Keratinocyte (primary cell): ENCODE data around the gene TNP2. TPM values are rescaled to one million over a fixed set of nuclear protein-coding genes. Genes with fewer than 3 reads are reported as not detected.

Source experiments
- DNase-seq: peaks from one replicate; pipeline ENCODE4 v3.0.0-alpha.2; 2011; ENCODE audit warnings: low read depth, missing footprints, low spot score
- FAIRE-seq: peaks from 2 replicates; lab custom pipeline; 2011; peaks lifted over from hg19 to GRCh38; lab: Jason Lieb, UNC
- H2AFZ ChIP-seq: 2 replicates; pipeline ENCODE4 v1.6.0; 2012; ENCODE audit warnings: low read length, control low read depth, inconsistent platforms; ENCODE audit not compliant: control insufficient read depth
- H3K27ac ChIP-seq: 2 replicates; pipeline ENCODE4 v1.5.1; 2011; ENCODE audit warnings: low read length; ENCODE audit not compliant: control insufficient read depth, insufficient read depth
- H3K27me3 ChIP-seq: 3 replicates; pipeline ENCODE4 v1.6.0; 2011; ENCODE audit warnings: low read length; ENCODE audit not compliant: control insufficient read depth, insufficient read depth; ENCODE audit errors: extremely low read depth
- H3K36me3 ChIP-seq, 2 experiments: 2 replicates in 1 of 2; 3 replicates in 1 of 2; pipeline ENCODE4 v1.5.1; 2011; ENCODE audit warnings: low read length in 2 of 2, mild to moderate bottlenecking in 1 of 2; ENCODE audit not compliant: control insufficient read depth in 2 of 2, insufficient read depth in 2 of 2; ENCODE audit errors: extremely low read depth in 1 of 2
- H3K4me1 ChIP-seq: 3 replicates; pipeline ENCODE4 v1.5.1; 2011; ENCODE audit warnings: low read length; ENCODE audit not compliant: control insufficient read depth, insufficient read depth; ENCODE audit errors: extremely low read depth
- H3K4me2 ChIP-seq: 3 replicates; pipeline ENCODE4 v1.6.0; 2011; ENCODE audit warnings: low read depth, low read length; ENCODE audit not compliant: control insufficient read depth, insufficient read depth; ENCODE audit errors: extremely low read depth
- H3K4me3 ChIP-seq, 3 experiments: fragments of 200-600 bp in 1 of 3; sonication (generic) in 1 of 3; 2 replicates in 2 of 3; 3 replicates in 1 of 3; pipeline ENCODE4 v1.5.1; 2011 to 2016; ENCODE audit warnings: low read length in 3 of 3, mild to moderate bottlenecking in 3 of 3, control low read depth in 2 of 3, inconsistent platforms in 1 of 3, low read depth in 1 of 3, mixed read lengths in 1 of 3, mixed run types in 1 of 3, moderate library complexity in 1 of 3; ENCODE audit not compliant: control insufficient read depth in 2 of 3, insufficient read depth in 2 of 3; ENCODE audit errors: extremely low read depth in 1 of 3
- H3K79me2 ChIP-seq: 2 replicates; pipeline ENCODE4 v1.6.0; 2012; ENCODE audit warnings: low read length; ENCODE audit not compliant: control insufficient read depth, insufficient read depth
- H3K9ac ChIP-seq: 3 replicates; pipeline ENCODE4 v1.6.0; 2011; ENCODE audit warnings: low read length; ENCODE audit not compliant: control insufficient read depth, insufficient read depth; ENCODE audit errors: extremely low read depth
- H3K9me1 ChIP-seq: 3 replicates; pipeline ENCODE4 v1.6.0; 2011; ENCODE audit warnings: low read length; ENCODE audit not compliant: control insufficient read depth, insufficient read depth; ENCODE audit errors: extremely low read depth
- H3K9me3 ChIP-seq: 2 replicates; pipeline ENCODE4 v1.5.1; 2012; ENCODE audit warnings: low read depth, low read length; ENCODE audit not compliant: control insufficient read depth
- H4K20me1 ChIP-seq: 3 replicates; pipeline ENCODE4 v1.6.0; 2011; ENCODE audit warnings: low read length; ENCODE audit not compliant: control insufficient read depth, insufficient read depth; ENCODE audit errors: extremely low read depth
- CTCF ChIP-seq, 3 experiments: IDR thresholded peaks in 1 of 3; conservative IDR thresholded peaks in 1 of 3; optimal IDR thresholded peaks in 1 of 3; 2 replicates in 2 of 3; 3 replicates in 1 of 3; pipeline versions ENCODE3 to v1.5.1; 2011; ENCODE audit warnings: low read length in 3 of 3, mild to moderate bottlenecking in 3 of 3, moderate library complexity in 2 of 3, control low read depth in 1 of 3, inconsistent platforms in 1 of 3; ENCODE audit not compliant: insufficient read depth in 2 of 3; ENCODE audit errors: extremely low read depth in 1 of 3
- EZH2 ChIP-seq: IDR thresholded peaks from one replicate; pipeline ENCODE4 v1.6.1; 2012; ENCODE audit warnings: inconsistent platforms, mild to moderate bottlenecking, low read length, moderate library complexity
- dilution Hi-C: fragments of 300-500 bp; cut with MboI; formaldehyde crosslinking; loops from one replicate; pipeline ENCODE4 v1.7.0; 2020; ENCODE audit warnings: low sequenced_read_pairs; ENCODE audit not compliant: extremely low pct_ligation_motif_present
- polyA plus RNA-seq, 5 experiments: library from polyadenylated mRNA; depleted of rRNA in 3 of 5; stranded (reverse) in 3 of 5; stranded (forward) in 1 of 5; unstranded in 1 of 5; fragments of >200 nt; gene quantifications; 1 replicate in 1 of 5; 2 replicates in 3 of 5; 3 replicates in 1 of 5; pipeline versions ENCODE4 v1.2.1 to v1.2.3, GENCODE V29; 2011 to 2012; ENCODE audit warnings: missing spikeins in 2 of 5, low read depth in 1 of 5, low replicate concordance in 1 of 5

Gene TNP2
- polyA plus RNA-seq, 1 donor (not counting 4 experiments of a cell fraction or from before 2014, with no cell fraction given): not detected

GRCh38 chr16:11250091-11250785 is 18.9 kb downstream of the TNP2 start:
- no peak overlapping the region for H3K9ac ChIP-seq
- H3K9me1 ChIP-seq: no peaks in the 10 kb centered on the region
- no peaks in the 10 kb centered on the region for H3K9me3 ChIP-seq
- DNase-seq: no peak
- H3K4me1 ChIP-seq: peaks cover 14% of the 10 kb centered on the region
- no peak overlapping the region for H3K27ac ChIP-seq
- H3K27me3 ChIP-seq: no peaks in the 10 kb centered on the region
- H3K4me3 ChIP-seq: no peak overlapping the region
- dilution Hi-C loops: no loop called here
- TF ChIP-seq CTCF (optimal IDR thresholded peaks at IDR 0.05 in 1 of 3, IDR thresholded peaks at IDR 0.05 in 1 of 3, conservative IDR thresholded peaks at IDR 0.05 in 1 of 3; ENCODE audit: extremely low read depth in 1 of 3, insufficient read depth in 2 of 3, low read length in 3 of 3) (no peak), EZH2 (no peak)
- no peaks in the 10 kb centered on the region for H4K20me1 ChIP-seq
- H3K4me2 ChIP-seq: no peak overlapping the region
- H3K36me3 ChIP-seq: no peaks in the 10 kb centered on the region
- H2AFZ ChIP-seq: no peak overlapping the region
- peaks cover 16% of the 10 kb centered on the region for H3K79me2 ChIP-seq
- FAIRE-seq: no peak

- H3K4me2 ChIP-seq: no peak overlapping the region
- FAIRE-seq (no peak), DNase-seq (no peak)
- H3K9ac ChIP-seq: no peak overlapping the region
- no peaks in the 10 kb centered on the region for H3K9me1 ChIP-seq
- no peaks in the 10 kb centered on the region for H4K20me1 ChIP-seq
- dilution Hi-C loops: no loop called here
- H2AFZ ChIP-seq: no peak overlapping the region
- H3K27me3 ChIP-seq: no peaks in the 10 kb centered on the region
- no peaks in the 10 kb centered on the region for H3K9me3 ChIP-seq
- peaks cover 9% of the 10 kb centered on the region for H3K79me2 ChIP-seq
- no peaks in the 10 kb centered on the region for H3K36me3 ChIP-seq
- H3K27ac ChIP-seq: no peak overlapping the region
- H3K4me1 ChIP-seq: peaks cover 10% of the 10 kb centered on the region
- no peak overlapping the region for H3K4me3 ChIP-seq
- TF ChIP-seq EZH2 (no peak), CTCF (optimal IDR thresholded peaks at IDR 0.05 in 1 of 3, IDR thresholded peaks at IDR 0.05 in 1 of 3, conservative IDR thresholded peaks at IDR 0.05 in 1 of 3; ENCODE audit: extremely low read depth in 1 of 3, insufficient read depth in 2 of 3, low read length in 3 of 3) (no peak)
Measured at GRCh38 chr16:11249233-11250061, 19.7 kb downstream of the TNP2 start.
